IMR-90 (cell line): ENCODE results near the gene B3GNT9.

Experiments
- CEBPB ChIP-seq: IDR thresholded peaks from 2 replicates; pipeline ENCODE4 v1.6.1; 2012; ENCODE audit warnings: low read depth, low read length, improper control_type of control experiment
- CTCF ChIP-seq: conservative IDR thresholded peaks from 2 replicates; pipeline ENCODE4 v1.5.1; 2012; ENCODE audit warnings: mild to moderate bottlenecking, low read depth, low read length, improper control_type of control experiment
- POLR2A ChIP-seq: IDR thresholded peaks from 2 replicates; pipeline ENCODE4 v1.6.1; 2012; ENCODE audit warnings: mild to moderate bottlenecking, low read depth, low read length
- SMC3 ChIP-seq: fragments of 150-350 bp; IDR thresholded peaks from 2 replicates; pipeline ENCODE4 v1.6.1; 2016; ENCODE audit warnings: low read depth, mild to moderate bottlenecking, antibody characterized with exemption, low read length, moderate library complexity

GRCh38 chr16:67166598-67167168, 15.9 kb upstream of the B3GNT9 start:
- no peak for TF ChIP-seq POLR2A
- TF ChIP-seq CEBPB = no peak
- TF ChIP-seq CTCF = no peak
- TF ChIP-seq SMC3 = no peak
